ENCODE measurements around the gene KIAA0408.

GRCh38 chr6:127482325-127482724, 23.1 kb upstream of the KIAA0408 start:
- TF ChIP-seq EZH2 (IDR thresholded peaks at IDR 0.05; ENCODE audit: low read depth) (no peak), CTCF (conservative IDR thresholded peaks at IDR 0.05) (no peak)
